IMR-90 (cell line): Measurements from ENCODE around the gene ARPC5. TPM values are rescaled to one million over a fixed set of nuclear protein-coding genes. Genes with fewer than 3 reads are reported as not detected.

Experiments
- ATAC-seq: fragments of 200-7000 bp; cut with Tn5 transposase; 2 replicates; pipeline ENCODE4 v1.9.1; 2020; ENCODE audit warnings: low read depth, mild to moderate bottlenecking, moderate library complexity
- BruUV-seq: library from RNA; stranded (reverse); fragments of 400-500 nt; replicated peaks from 2 replicates; lab custom pipeline; 2021; lab: Mats Ljungman, UMichigan
- CTCF ChIA-PET: fragments of 300-600 bp; formaldehyde crosslinking; extraction: SDS; loops from one replicate; lab custom pipeline; 2021; ENCODE audit warnings: antibody characterized with exemption; lab: Yijun Ruan, JAX
- POLR2A ChIA-PET: fragments of 300-600 bp; sonication (Branson Sonifier 250); formaldehyde crosslinking; loops from one replicate; lab custom pipeline; 2022; ENCODE audit warnings: antibody characterized with exemption; ENCODE audit not compliant: unreplicated experiment; lab: Charles Lee
- DNase-seq: peaks from one replicate; pipeline ENCODE4 v3.0.0; 2013
- H2AFZ ChIP-seq: replicated peaks from 2 replicates; pipeline ENCODE3; 2013; ENCODE audit warnings: low read length, mild to moderate bottlenecking; ENCODE audit not compliant: poor library complexity
- H2AK5ac ChIP-seq: 2 replicates; pipeline ENCODE4 v1.6.1; 2013; ENCODE audit warnings: low read depth, low read length, inconsistent platforms
- H2AK9ac ChIP-seq: replicated peaks from 2 replicates; pipeline ENCODE3; 2013; ENCODE audit warnings: mild to moderate bottlenecking, low read depth, low read length, moderate library complexity; ENCODE audit not compliant: poor library complexity
- H2BK120ac ChIP-seq: 2 replicates; pipeline ENCODE4 v1.6.1; 2013; ENCODE audit warnings: low read depth, low read length, inconsistent platforms
- H2BK15ac ChIP-seq: 3 replicates; pipeline ENCODE4 v1.6.1; 2013; ENCODE audit warnings: low read depth, low read length, inconsistent platforms
- H2BK20ac ChIP-seq: 2 replicates; pipeline ENCODE4 v1.6.1; 2013; ENCODE audit warnings: low read depth, mild to moderate bottlenecking, inconsistent platforms, low read length, moderate library complexity
- H2BK5ac ChIP-seq: 2 replicates; pipeline ENCODE4 v1.6.1; 2013; ENCODE audit warnings: mild to moderate bottlenecking, low read depth, low read length, inconsistent platforms; ENCODE audit not compliant: poor library complexity, severe bottlenecking
- H3K14ac ChIP-seq: replicated peaks from 2 replicates; pipeline ENCODE4 v1.6.1; 2013; ENCODE audit warnings: low read depth, low read length, inconsistent platforms
- H3K18ac ChIP-seq: 2 replicates; pipeline ENCODE4 v1.6.1; 2013; ENCODE audit warnings: low read depth, low read length, control low read depth
- H3K23ac ChIP-seq: 2 replicates; pipeline ENCODE4 v1.6.1; 2013; ENCODE audit warnings: low read depth, low read length, inconsistent platforms
- H3K27ac ChIP-seq: 2 replicates; pipeline ENCODE4 v1.5.1; 2013; ENCODE audit warnings: mild to moderate bottlenecking, control low read depth, low read length; ENCODE audit not compliant: insufficient read depth
- H3K27me3 ChIP-seq: 2 replicates; pipeline ENCODE4 v1.6.1; 2013; ENCODE audit warnings: low read length; ENCODE audit not compliant: control insufficient read depth, insufficient read depth
- H3K36me3 ChIP-seq: 2 replicates; pipeline ENCODE4 v1.6.1; 2013; ENCODE audit warnings: low read length, mixed read lengths; ENCODE audit not compliant: control insufficient read depth, insufficient read depth
- H3K4ac ChIP-seq: 2 replicates; pipeline ENCODE4 v1.6.1; 2013; ENCODE audit warnings: low read depth, low read length, inconsistent platforms
- H3K4me1 ChIP-seq: 2 replicates; pipeline ENCODE4 v1.6.1; 2013; ENCODE audit warnings: low read length, mixed read lengths; ENCODE audit not compliant: control insufficient read depth, insufficient read depth
- H3K4me2 ChIP-seq: 2 replicates; pipeline ENCODE4 v1.6.1; 2013; ENCODE audit warnings: low read depth, mild to moderate bottlenecking, control low read depth, low read length, moderate library complexity
- H3K4me3 ChIP-seq: 2 replicates; pipeline ENCODE4 v1.5.1; 2013; ENCODE audit warnings: low read depth, mild to moderate bottlenecking, control low read depth, low read length, moderate library complexity; ENCODE audit not compliant: insufficient read depth
- H3K56ac ChIP-seq: 2 replicates; pipeline ENCODE4 v1.6.1; 2013; ENCODE audit warnings: low read length, inconsistent platforms; ENCODE audit not compliant: insufficient read depth; ENCODE audit errors: extremely low read depth
- H3K79me1 ChIP-seq, 2 experiments: 2 replicates each; pipeline ENCODE4 v1.6.1; 2013; ENCODE audit warnings: low read length in 2 of 2, inconsistent platforms in 1 of 2, low read depth in 1 of 2
- H3K9ac ChIP-seq: 2 replicates; pipeline ENCODE4 v1.6.1; 2013; ENCODE audit warnings: low read depth, low read length, control low read depth
- H3K9me1 ChIP-seq: 2 replicates; pipeline ENCODE4 v1.6.1; 2013; ENCODE audit warnings: low read length, inconsistent platforms; ENCODE audit not compliant: insufficient read depth
- H3K9me3 ChIP-seq: 2 replicates; pipeline ENCODE4 v1.6.1; 2013; ENCODE audit warnings: low read length; ENCODE audit not compliant: control insufficient read depth, insufficient read depth
- H4K20me1 ChIP-seq: 2 replicates; pipeline ENCODE4 v1.6.1; 2013; ENCODE audit warnings: low read length, inconsistent platforms; ENCODE audit not compliant: insufficient read depth
- H4K5ac ChIP-seq: 2 replicates; pipeline ENCODE4 v1.6.1; 2013; ENCODE audit warnings: mild to moderate bottlenecking, low read depth, low read length, control low read depth
- H4K8ac ChIP-seq, 2 experiments: 2 replicates each; pipeline ENCODE4 v1.6.1; 2013; ENCODE audit warnings: low read depth in 2 of 2, low read length in 2 of 2, control low read depth in 1 of 2, inconsistent platforms in 1 of 2
- H4K91ac ChIP-seq: 2 replicates; pipeline ENCODE4 v1.6.1; 2013; ENCODE audit warnings: low read depth, low read length, inconsistent platforms; ENCODE audit not compliant: insufficient read depth
- ELK1 ChIP-seq: fragments of 150-350 bp; IDR thresholded peaks from 2 replicates; pipeline ENCODE4 v1.6.1; 2016; ENCODE audit warnings: low read depth, mild to moderate bottlenecking, low read length, moderate library complexity, borderline replicate concordance
- FOS ChIP-seq: fragments of 150-350 bp; IDR thresholded peaks from 2 replicates; pipeline ENCODE4 v1.6.1; 2016; ENCODE audit warnings: low read depth, low read length
- MAZ ChIP-seq: IDR thresholded peaks from 2 replicates; pipeline ENCODE4 v1.6.1; 2012; ENCODE audit warnings: low read depth, mild to moderate bottlenecking, low read length, improper control_type of control experiment, moderate library complexity, borderline replicate concordance
- RAD21 ChIP-seq: IDR thresholded peaks from 2 replicates; pipeline ENCODE4 v1.6.1; 2012; ENCODE audit warnings: low read length, improper control_type of control experiment
- RFX5 ChIP-seq: IDR thresholded peaks from 2 replicates; pipeline ENCODE4 v1.8.0; 2012; ENCODE audit warnings: low read depth, mild to moderate bottlenecking, low read length, moderate library complexity
- WGBS, 2 experiments: methylation state at CpG; one replicate each; pipeline versions ENCODE4 v1.1.5 to v1.1.7; 2013; ENCODE audit warnings: missing lambda C conversion rate in 2 of 2; ENCODE audit not compliant: insufficient read length in 1 of 2; ENCODE audit errors: extremely low coverage in 2 of 2; 5-methylcytosine and 5-hydroxymethylcytosine counted together
- dilution Hi-C: fragments of 300-500 bp; cut with HindIII; formaldehyde crosslinking; loops from one replicate; pipeline ENCODE4 v1.14.3; 2018; ENCODE audit warnings: low sequenced_read_pairs; ENCODE audit not compliant: unreplicated experiment
- in situ Hi-C: fragments of 300-500 bp; cut with MboI; formaldehyde crosslinking; loops from 3 replicates; pipeline ENCODE4 v1.14.3; 2019; ENCODE audit warnings: low sequenced_read_pairs, inconsistent platforms, mixed read lengths
- intact Hi-C: fragments of 100-400 bp; cut with micrococcal nuclease; formaldehyde crosslinking; loops from 2 replicates; pipeline ENCODE4 v1.10.0; 2022
- polyA plus RNA-seq, 3 experiments: library from polyadenylated mRNA; depleted of rRNA; stranded (reverse); fragments of >200 nt; gene quantifications; 2 replicates each; pipeline ENCODE4 v1.2.3, GENCODE V29; 2012; ENCODE audit warnings: low replicate concordance in 1 of 3
- total RNA-seq: library from RNA; depleted of rRNA; stranded (reverse); fragments of >200 nt; gene quantifications from 2 replicates; pipeline ENCODE4 v1.2.3, GENCODE V29; 2012
- TF ChIP-seq, protein P1 (sequence below): fragments of 150-350 bp; IDR thresholded peaks from 2 replicates; pipeline ENCODE4 v1.6.1; 2017; ENCODE audit warnings: mild to moderate bottlenecking, antibody characterized with exemption, low read length, low read depth

ARPC5 gene
- total and polyA plus RNA-seq, 2 of the 4 experiments (the other 2 are of a cell fraction): 132 to 212 TPM

- no peak overlapping the region for H2BK20ac ChIP-seq
- in situ Hi-C loops (loop anchor here (5.0 to 25.0 kb wide), 2 partner anchors 260 to 1010 kb away; no protein-coding TSS in a partner anchor), intact Hi-C loops (loop anchor here (10.0 kb wide), 1 partner anchor 573 kb away; no protein-coding TSS in a partner anchor), dilution Hi-C loops (loop anchor here (25.0 kb wide), 1 partner anchor 260 kb away; no protein-coding TSS in a partner anchor)
- H3K14ac ChIP-seq: no peak overlapping the region
- H3K9me1 ChIP-seq: no peaks in the 10 kb centered on the region
- no peak overlapping the region for H3K4ac ChIP-seq
- no peak overlapping the region for H4K91ac ChIP-seq
- no peak overlapping the region for H4K8ac ChIP-seq
- no peak overlapping the region for H3K56ac ChIP-seq
- no peak for TF ChIP-seq FOS
- no peak for TF ChIP-seq RFX5
- TF ChIP-seq ELK1: no peak
- TF ChIP-seq RAD21: no peak
- TF ChIP-seq, protein P1, sequence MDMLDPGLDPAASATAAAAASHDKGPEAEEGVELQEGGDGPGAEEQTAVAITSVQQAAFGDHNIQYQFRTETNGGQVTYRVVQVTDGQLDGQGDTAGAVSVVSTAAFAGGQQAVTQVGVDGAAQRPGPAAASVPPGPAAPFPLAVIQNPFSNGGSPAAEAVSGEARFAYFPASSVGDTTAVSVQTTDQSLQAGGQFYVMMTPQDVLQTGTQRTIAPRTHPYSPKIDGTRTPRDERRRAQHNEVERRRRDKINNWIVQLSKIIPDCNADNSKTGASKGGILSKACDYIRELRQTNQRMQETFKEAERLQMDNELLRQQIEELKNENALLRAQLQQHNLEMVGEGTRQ: no peak
- no peak for TF ChIP-seq MAZ
- H2BK15ac ChIP-seq: no peak overlapping the region
- H3K27me3 ChIP-seq: no peaks in the 10 kb centered on the region
- H3K18ac ChIP-seq: no peak overlapping the region
- WGBS, 2 experiments: no CpG with 5 or more reads among the region's 1 CpG
- no TSS peak for BruUV-seq
- H2AFZ ChIP-seq: no peak overlapping the region
- H4K20me1 ChIP-seq: no peaks in the 10 kb centered on the region
- ChIA-PET CTCF (interaction anchor here (0.6 kb wide), 1 partner anchor 202 kb away, joined by 5 read pairs; no protein-coding TSS in a partner anchor), POLR2A (no interaction called here)
- no peak for DNase-seq
- H4K5ac ChIP-seq: no peak overlapping the region
- H3K27ac ChIP-seq: no peak overlapping the region
- no peak overlapping the region for H2BK120ac ChIP-seq
- H3K4me1 ChIP-seq: peaks cover 6% of the 10 kb centered on the region
- H2AK5ac ChIP-seq: no peak overlapping the region
- H3K79me1 ChIP-seq: peaks cover 5 to 6% of the 10 kb centered on the region in 2 experiments; a peak in 1 of 4 replicates
- no peak for ATAC-seq
- no peaks in the 10 kb centered on the region for H3K9me3 ChIP-seq
- no peak overlapping the region for H3K4me3 ChIP-seq
- H3K36me3 ChIP-seq: no peaks in the 10 kb centered on the region
- H3K9ac ChIP-seq: no peak overlapping the region
- no peak overlapping the region for H2AK9ac ChIP-seq
- no peak overlapping the region for H3K4me2 ChIP-seq
- H3K23ac ChIP-seq: no peak overlapping the region
- no peak overlapping the region for H2BK5ac ChIP-seq
Measured at GRCh38 chr1:183652107-183652506, 16.5 kb upstream of the ARPC5 start.
